T-helper 2 cell treated with Interferon-gamma antibody and Interleukin-4, amounts not matched to agents 5 μg/mL and 100 μg/mL, for 36 hours (primary cell): ENCODE measurements around the gene PROC.
"Not testable (repeated sequence)": the region's sequence is repeated elsewhere in the genome, so short reads cannot be mapped to it uniquely, and the experiment has no call there.

Experiments
- DNase-seq: peaks from one replicate; pipeline ENCODE4 v3.0.0; 2021; ENCODE audit warnings: low spot score
- H3K27ac Mint-ChIP-seq: one replicate; pipeline ENCODE4 v1.8.0; 2021; ENCODE audit warnings: mild to moderate bottlenecking, mixed read lengths
- H3K27me3 Mint-ChIP-seq: one replicate; pipeline ENCODE4 v1.8.0; 2021; ENCODE audit warnings: low read depth, mixed read lengths
- H3K36me3 Mint-ChIP-seq: one replicate; pipeline ENCODE4 v1.8.0; 2021; ENCODE audit warnings: low read depth, mixed read lengths
- H3K4me1 Mint-ChIP-seq: one replicate; pipeline ENCODE4 v1.8.0; 2021; ENCODE audit warnings: low read depth, mixed read lengths
- H3K4me3 Mint-ChIP-seq: one replicate; pipeline ENCODE4 v1.8.0; 2022; ENCODE audit warnings: mild to moderate bottlenecking, moderate library complexity, mixed read lengths
- H3K9me3 Mint-ChIP-seq: one replicate; pipeline ENCODE4 v1.8.0; 2021; ENCODE audit warnings: mixed read lengths

PROC gene

GRCh38 chr2:127437781-127438726 is 19.8 kb downstream of the PROC start:
- H3K36me3 Mint-ChIP-seq: no peaks in the 10 kb centered on the region
- DNase-seq: no peak
- H3K4me3 Mint-ChIP-seq: no peak overlapping the region
- H3K9me3 Mint-ChIP-seq: no peaks in the 10 kb centered on the region
- H3K4me1 Mint-ChIP-seq: no peaks in the 10 kb centered on the region
- H3K27ac Mint-ChIP-seq: no peak overlapping the region
- peaks cover 3% of the 10 kb centered on the region for H3K27me3 Mint-ChIP-seq

GRCh38 chr2:127439343-127439742 is 21.1 kb downstream of the PROC start:
- H3K27ac Mint-ChIP-seq: no peak overlapping the region
- H3K4me3 Mint-ChIP-seq: no peak overlapping the region
- DNase-seq: no peak
- peaks cover 4% of the 10 kb centered on the region for H3K27me3 Mint-ChIP-seq
- no peaks in the 10 kb centered on the region for H3K9me3 Mint-ChIP-seq
- no peaks in the 10 kb centered on the region for H3K4me1 Mint-ChIP-seq
- H3K36me3 Mint-ChIP-seq: no peaks in the 10 kb centered on the region

GRCh38 chr2:127448526-127448925 is 30.3 kb downstream of the PROC start:
- no peaks in the 10 kb centered on the region for H3K36me3 Mint-ChIP-seq
- H3K9me3 Mint-ChIP-seq: peaks cover 8% of the 10 kb centered on the region
- H3K27ac Mint-ChIP-seq: no peak overlapping the region
- H3K4me3 Mint-ChIP-seq: no peak overlapping the region
- no peaks in the 10 kb centered on the region for H3K4me1 Mint-ChIP-seq
- H3K27me3 Mint-ChIP-seq: peaks cover 5% of the 10 kb centered on the region
- no peak for DNase-seq

GRCh38 chr2:127449414-127449813 is 31.2 kb downstream of the PROC start:
- H3K36me3 Mint-ChIP-seq: no peaks in the 10 kb centered on the region
- DNase-seq: no peak
- peaks cover 5% of the 10 kb centered on the region for H3K27me3 Mint-ChIP-seq
- no peak overlapping the region for H3K27ac Mint-ChIP-seq
- H3K9me3 Mint-ChIP-seq: peaks cover 8% of the 10 kb centered on the region
- no peaks in the 10 kb centered on the region for H3K4me1 Mint-ChIP-seq
- H3K4me3 Mint-ChIP-seq: no peak overlapping the region

GRCh38 chr2:127449898-127450297 is 31.7 kb downstream of the PROC start:
- Mint-ChIP-seq H3K27me3 (peaks cover 5% of the 10 kb centered on the region), H3K36me3 (no peaks in the 10 kb centered on the region)

GRCh38 chr2:127451981-127452380 is 33.8 kb downstream of the PROC start:
- DNase-seq: no peak
- peaks cover 3% of the 10 kb centered on the region for H3K27me3 Mint-ChIP-seq

More at GRCh38 chr2:127449898-127450297, 31.7 kb downstream of the PROC start:
- Mint-ChIP-seq H3K27ac (no peak overlapping the region), H3K4me3 (no peak overlapping the region), H3K4me1 (no peaks in the 10 kb centered on the region), H3K9me3 (peaks cover 7% of the 10 kb centered on the region)
- DNase-seq: no peak

GRCh38 chr2:127452423-127452822 is 34.2 kb downstream of the PROC start:
- not testable (repeated sequence) for H3K27ac Mint-ChIP-seq, H3K4me1 Mint-ChIP-seq, H3K4me3 Mint-ChIP-seq, H3K9me3 Mint-ChIP-seq, DNase-seq, H3K27me3 Mint-ChIP-seq, H3K36me3 Mint-ChIP-seq

More at GRCh38 chr2:127451981-127452380, 33.8 kb downstream of the PROC start:
- Mint-ChIP-seq H3K36me3 (no peaks in the 10 kb centered on the region), H3K4me1 (no peaks in the 10 kb centered on the region), H3K4me3 (no peak overlapping the region), H3K9me3 (no peaks in the 10 kb centered on the region), H3K27ac (no peak overlapping the region)

GRCh38 chr2:127453013-127453391 is 34.8 kb downstream of the PROC start:
- H3K36me3 Mint-ChIP-seq: no peaks in the 10 kb centered on the region
- H3K4me3 Mint-ChIP-seq: no peak overlapping the region
- H3K27me3 Mint-ChIP-seq: no peaks in the 10 kb centered on the region
- DNase-seq: no peak
- H3K4me1 Mint-ChIP-seq: no peaks in the 10 kb centered on the region
- H3K9me3 Mint-ChIP-seq: no peaks in the 10 kb centered on the region
- no peak overlapping the region for H3K27ac Mint-ChIP-seq

- H3K27me3 Mint-ChIP-seq: no peaks in the 10 kb centered on the region
- H3K4me3 Mint-ChIP-seq: no peak overlapping the region
- no peaks in the 10 kb centered on the region for H3K4me1 Mint-ChIP-seq
- no peaks in the 10 kb centered on the region for H3K36me3 Mint-ChIP-seq
- no peaks in the 10 kb centered on the region for H3K9me3 Mint-ChIP-seq
- H3K27ac Mint-ChIP-seq: no peak overlapping the region
- no peak for DNase-seq
These were observed 35.4 kb downstream of the PROC start for GRCh38 chr2:127453392-127454171.

GRCh38 chr2:127454595-127455565 is 36.7 kb downstream of the PROC start:
- no peak overlapping the region for H3K27ac Mint-ChIP-seq
- H3K4me3 Mint-ChIP-seq: no peak overlapping the region
- no peak for DNase-seq
- no peaks in the 10 kb centered on the region for H3K27me3 Mint-ChIP-seq
- no peaks in the 10 kb centered on the region for H3K36me3 Mint-ChIP-seq
- no peaks in the 10 kb centered on the region for H3K9me3 Mint-ChIP-seq
- no peaks in the 10 kb centered on the region for H3K4me1 Mint-ChIP-seq

GRCh38 chr2:127455566-127456493 is 37.6 kb downstream of the PROC start:
- H3K4me3 Mint-ChIP-seq: no peak overlapping the region
- H3K36me3 Mint-ChIP-seq: no peaks in the 10 kb centered on the region
- H3K27me3 Mint-ChIP-seq: no peaks in the 10 kb centered on the region
- no peaks in the 10 kb centered on the region for H3K4me1 Mint-ChIP-seq
- no peak overlapping the region for H3K27ac Mint-ChIP-seq
- H3K9me3 Mint-ChIP-seq: no peaks in the 10 kb centered on the region
- DNase-seq: no peak

- Mint-ChIP-seq H3K4me3 (no peak overlapping the region), H3K4me1 (no peaks in the 10 kb centered on the region), H3K27me3 (no peaks in the 10 kb centered on the region), H3K9me3 (no peaks in the 10 kb centered on the region), H3K27ac (no peak overlapping the region), H3K36me3 (no peaks in the 10 kb centered on the region)
- DNase-seq: no peak
These were observed 38.7 kb downstream of the PROC start for GRCh38 chr2:127456960-127457359.

- no peaks in the 10 kb centered on the region for H3K9me3 Mint-ChIP-seq
- peaks cover 13% of the 10 kb centered on the region for H3K4me1 Mint-ChIP-seq
- peaks cover 4% of the 10 kb centered on the region for H3K36me3 Mint-ChIP-seq
- no peaks in the 10 kb centered on the region for H3K27me3 Mint-ChIP-seq
- DNase-seq: no peak
- no peak overlapping the region for H3K27ac Mint-ChIP-seq
- no peak overlapping the region for H3K4me3 Mint-ChIP-seq
These were observed 44.2 kb downstream of the PROC start for GRCh38 chr2:127462461-127462860.
